GM12878 (cell line): Measurements from ENCODE around the gene FAM200B. TPM values are rescaled to one million over a fixed set of nuclear protein-coding genes. Genes with fewer than 3 reads are reported as not detected.

ENCODE experiments used
- BACH1 ChIP-seq: fragments of 450-650 bp; IDR thresholded peaks from 2 replicates; pipeline ENCODE4 v1.6.1; 2017; ENCODE audit warnings: mild to moderate bottlenecking, borderline replicate concordance
- FOXK2 ChIP-seq: fragments of 450-650 bp; IDR thresholded peaks from 2 replicates; pipeline ENCODE4 v1.6.1; 2017; ENCODE audit warnings: mild to moderate bottlenecking, moderate library complexity
- GATAD2B ChIP-seq: fragments of 450-650 bp; conservative IDR thresholded peaks from 2 replicates; pipeline ENCODE4 v1.6.1; 2017; ENCODE audit warnings: low read depth, mild to moderate bottlenecking, moderate library complexity
- IKZF2 ChIP-seq, 2 experiments: fragments of 450-650 bp; IDR thresholded peaks; 2 replicates each; pipeline ENCODE4 v1.6.1; 2017; ENCODE audit warnings: mild to moderate bottlenecking in 2 of 2, moderate library complexity in 2 of 2
- JUND ChIP-seq: IDR thresholded peaks from 2 replicates; pipeline ENCODE4 v1.6.1; 2012; ENCODE audit warnings: low read depth, mild to moderate bottlenecking, low read length, improper control_type of control experiment, moderate library complexity
- NFYB ChIP-seq: IDR thresholded peaks from 2 replicates; pipeline ENCODE4 v1.6.1; 2011; ENCODE audit warnings: low read depth, mild to moderate bottlenecking, low read length, improper control_type of control experiment, moderate library complexity; ENCODE audit not compliant: insufficient read depth
- NR2C2 ChIP-seq: IDR thresholded peaks from 2 replicates; pipeline ENCODE4 v1.6.1; 2011; ENCODE audit warnings: borderline replicate concordance, low read depth; ENCODE audit not compliant: control insufficient read depth, insufficient read length
- SMARCA5 ChIP-seq: fragments of 450-650 bp; IDR thresholded peaks from 2 replicates; pipeline ENCODE4 v1.6.1; 2017; ENCODE audit warnings: mild to moderate bottlenecking
- SREBF2 ChIP-seq: IDR thresholded peaks from 2 replicates; pipeline ENCODE4 v1.6.1; 2012; ENCODE audit warnings: mild to moderate bottlenecking, low read length
- TARDBP ChIP-seq: IDR thresholded peaks from 2 replicates; pipeline ENCODE4 v1.6.1; 2016; ENCODE audit warnings: borderline replicate concordance
- ZNF622 ChIP-seq: fragments of 450-650 bp; IDR thresholded peaks from 2 replicates; pipeline ENCODE4 v1.6.1; 2017; ENCODE audit warnings: mild to moderate bottlenecking, inconsistent platforms
- polyA plus RNA-seq, 11 experiments: library from polyadenylated mRNA; depleted of rRNA in 4 of 11; unstranded in 6 of 11; stranded (reverse) in 5 of 11; fragments of >200 nt; fragmentation: Nextera tagmentation in 4 of 11; fragmentation: Illumina TruSeq in 1 of 11; extraction: Ambion mirVana in 4 of 11; extraction: Trizol in 1 of 11; gene quantifications; 1 replicate in 1 of 11; 2 replicates in 10 of 11; pipeline versions ENCODE4 v1.2.1 to v1.2.3, GENCODE V29; 2011 to 2016; ENCODE audit warnings: inconsistent platforms in 2 of 11, missing spikeins in 2 of 11, low read depth in 1 of 11
- total RNA-seq, 4 experiments: library from RNA; depleted of rRNA in 3 of 4; stranded (reverse); fragments of >200 nt in 3 of 4; fragmentation: Illumina TruSeq in 1 of 4; extraction: Trizol in 1 of 4; gene quantifications; 2 replicates each; pipeline versions ENCODE4 v1.2.1 to v1.2.3, GENCODE V29; 2013 to 2021
- TF ChIP-seq, protein P1 (sequence below): fragments of 450-650 bp; formaldehyde crosslinking; IDR thresholded peaks from 2 replicates; pipeline ENCODE4 v1.5.0; 2022; ENCODE audit warnings: mild to moderate bottlenecking, missing genetic modification characterization
- TF ChIP-seq, protein P2 (sequence below): IDR thresholded peaks from 2 replicates; pipeline ENCODE4 v1.6.1; 2012; ENCODE audit warnings: low read depth, low read length, improper control_type of control experiment
- TF ChIP-seq, protein P3 (sequence below): fragments of 450-650 bp; formaldehyde crosslinking; IDR thresholded peaks from 2 replicates; pipeline ENCODE4 v1.4.0; 2020; ENCODE audit warnings: mild to moderate bottlenecking, moderate library complexity
- TF ChIP-seq, protein P4 (sequence below): IDR thresholded peaks from 2 replicates; pipeline ENCODE4 v1.6.1; 2012; ENCODE audit warnings: mild to moderate bottlenecking, low read depth, low read length

Gene FAM200B
- total and polyA plus RNA-seq, 10 of the 15 experiments (the other 5 are each of a cell fraction or from before 2014, with no cell fraction given) = 13.8 to 48.5 (median 25.5) TPM

DNA sequence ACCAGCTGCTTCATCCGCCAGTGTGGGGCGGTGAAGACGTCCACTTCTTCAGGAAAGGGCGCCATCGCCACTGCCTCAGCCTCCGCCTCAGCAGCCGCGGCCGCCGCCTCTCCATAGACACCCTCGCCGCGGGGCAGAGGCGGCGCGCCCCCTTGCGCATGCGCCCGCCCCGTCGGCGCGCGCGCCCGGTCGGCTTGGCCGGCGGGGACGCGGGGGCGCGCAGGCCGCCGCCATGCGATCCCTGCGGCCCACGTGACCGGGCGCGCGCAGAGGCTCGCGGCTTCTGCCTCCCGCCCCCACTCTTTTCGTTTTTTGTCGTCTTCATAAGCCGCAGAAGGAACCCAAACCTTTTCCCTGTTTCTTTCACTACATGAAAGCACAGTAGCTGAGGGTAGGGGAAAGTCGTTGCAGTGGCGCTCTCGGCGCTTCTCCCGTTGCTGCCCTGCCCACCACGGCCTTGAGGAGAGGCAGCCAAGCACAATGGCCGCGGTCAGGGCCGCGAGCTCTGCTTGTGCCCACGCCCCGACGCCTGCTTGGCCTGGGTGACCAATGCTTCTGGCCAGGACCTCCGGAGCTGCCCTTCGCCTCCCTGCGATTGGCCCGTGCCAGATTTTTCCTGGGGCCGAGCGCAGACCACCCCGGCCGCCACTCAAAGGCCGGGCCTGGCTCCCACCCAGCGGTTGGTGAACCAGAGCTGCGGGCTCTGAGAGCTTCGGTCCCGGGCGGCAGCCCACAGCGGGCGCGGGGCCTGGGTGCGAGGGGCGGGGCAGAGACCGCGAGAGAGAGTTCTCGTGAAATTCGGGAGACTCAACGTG, 26.2 kb upstream of the FAM200B start, which contains the start of gene FBXL5 (continued):
- TF ChIP-seq, protein P1, sequence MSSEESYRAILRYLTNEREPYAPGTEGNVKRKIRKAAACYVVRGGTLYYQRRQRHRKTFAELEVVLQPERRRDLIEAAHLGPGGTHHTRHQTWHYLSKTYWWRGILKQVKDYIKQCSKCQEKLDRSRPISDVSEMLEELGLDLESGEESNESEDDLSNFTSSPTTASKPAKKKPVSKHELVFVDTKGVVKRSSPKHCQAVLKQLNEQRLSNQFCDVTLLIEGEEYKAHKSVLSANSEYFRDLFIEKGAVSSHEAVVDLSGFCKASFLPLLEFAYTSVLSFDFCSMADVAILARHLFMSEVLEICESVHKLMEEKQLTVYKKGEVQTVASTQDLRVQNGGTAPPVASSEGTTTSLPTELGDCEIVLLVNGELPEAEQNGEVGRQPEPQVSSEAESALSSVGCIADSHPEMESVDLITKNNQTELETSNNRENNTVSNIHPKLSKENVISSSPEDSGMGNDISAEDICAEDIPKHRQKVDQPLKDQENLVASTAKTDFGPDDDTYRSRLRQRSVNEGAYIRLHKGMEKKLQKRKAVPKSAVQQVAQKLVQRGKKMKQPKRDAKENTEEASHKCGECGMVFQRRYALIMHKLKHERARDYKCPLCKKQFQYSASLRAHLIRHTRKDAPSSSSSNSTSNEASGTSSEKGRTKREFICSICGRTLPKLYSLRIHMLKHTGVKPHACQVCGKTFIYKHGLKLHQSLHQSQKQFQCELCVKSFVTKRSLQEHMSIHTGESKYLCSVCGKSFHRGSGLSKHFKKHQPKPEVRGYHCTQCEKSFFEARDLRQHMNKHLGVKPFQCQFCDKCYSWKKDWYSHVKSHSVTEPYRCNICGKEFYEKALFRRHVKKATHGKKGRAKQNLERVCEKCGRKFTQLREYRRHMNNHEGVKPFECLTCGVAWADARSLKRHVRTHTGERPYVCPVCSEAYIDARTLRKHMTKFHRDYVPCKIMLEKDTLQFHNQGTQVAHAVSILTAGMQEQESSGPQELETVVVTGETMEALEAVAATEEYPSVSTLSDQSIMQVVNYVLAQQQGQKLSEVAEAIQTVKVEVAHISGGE = no peak
- TF ChIP-seq TARDBP (no peak), NFYB (no peak), SREBF2 (no peak), IKZF2 (IDR thresholded peaks at IDR 0.05) (peak; percentile 27 to 49; a peak in 1 of 4 replicates), SMARCA5 (0 out of 2 replicates have a peak, but pooled peaks have one; percentile 7), JUND (no peak), GATAD2B (no peak), BACH1 (peak; percentile 30; the same call in 1 of the 2 replicates), ZNF622 (no peak), NR2C2 (no peak), FOXK2 (no peak)
- TF ChIP-seq, protein P2, sequence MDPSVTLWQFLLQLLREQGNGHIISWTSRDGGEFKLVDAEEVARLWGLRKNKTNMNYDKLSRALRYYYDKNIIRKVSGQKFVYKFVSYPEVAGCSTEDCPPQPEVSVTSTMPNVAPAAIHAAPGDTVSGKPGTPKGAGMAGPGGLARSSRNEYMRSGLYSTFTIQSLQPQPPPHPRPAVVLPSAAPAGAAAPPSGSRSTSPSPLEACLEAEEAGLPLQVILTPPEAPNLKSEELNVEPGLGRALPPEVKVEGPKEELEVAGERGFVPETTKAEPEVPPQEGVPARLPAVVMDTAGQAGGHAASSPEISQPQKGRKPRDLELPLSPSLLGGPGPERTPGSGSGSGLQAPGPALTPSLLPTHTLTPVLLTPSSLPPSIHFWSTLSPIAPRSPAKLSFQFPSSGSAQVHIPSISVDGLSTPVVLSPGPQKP = no peak
- TF ChIP-seq, protein P3, sequence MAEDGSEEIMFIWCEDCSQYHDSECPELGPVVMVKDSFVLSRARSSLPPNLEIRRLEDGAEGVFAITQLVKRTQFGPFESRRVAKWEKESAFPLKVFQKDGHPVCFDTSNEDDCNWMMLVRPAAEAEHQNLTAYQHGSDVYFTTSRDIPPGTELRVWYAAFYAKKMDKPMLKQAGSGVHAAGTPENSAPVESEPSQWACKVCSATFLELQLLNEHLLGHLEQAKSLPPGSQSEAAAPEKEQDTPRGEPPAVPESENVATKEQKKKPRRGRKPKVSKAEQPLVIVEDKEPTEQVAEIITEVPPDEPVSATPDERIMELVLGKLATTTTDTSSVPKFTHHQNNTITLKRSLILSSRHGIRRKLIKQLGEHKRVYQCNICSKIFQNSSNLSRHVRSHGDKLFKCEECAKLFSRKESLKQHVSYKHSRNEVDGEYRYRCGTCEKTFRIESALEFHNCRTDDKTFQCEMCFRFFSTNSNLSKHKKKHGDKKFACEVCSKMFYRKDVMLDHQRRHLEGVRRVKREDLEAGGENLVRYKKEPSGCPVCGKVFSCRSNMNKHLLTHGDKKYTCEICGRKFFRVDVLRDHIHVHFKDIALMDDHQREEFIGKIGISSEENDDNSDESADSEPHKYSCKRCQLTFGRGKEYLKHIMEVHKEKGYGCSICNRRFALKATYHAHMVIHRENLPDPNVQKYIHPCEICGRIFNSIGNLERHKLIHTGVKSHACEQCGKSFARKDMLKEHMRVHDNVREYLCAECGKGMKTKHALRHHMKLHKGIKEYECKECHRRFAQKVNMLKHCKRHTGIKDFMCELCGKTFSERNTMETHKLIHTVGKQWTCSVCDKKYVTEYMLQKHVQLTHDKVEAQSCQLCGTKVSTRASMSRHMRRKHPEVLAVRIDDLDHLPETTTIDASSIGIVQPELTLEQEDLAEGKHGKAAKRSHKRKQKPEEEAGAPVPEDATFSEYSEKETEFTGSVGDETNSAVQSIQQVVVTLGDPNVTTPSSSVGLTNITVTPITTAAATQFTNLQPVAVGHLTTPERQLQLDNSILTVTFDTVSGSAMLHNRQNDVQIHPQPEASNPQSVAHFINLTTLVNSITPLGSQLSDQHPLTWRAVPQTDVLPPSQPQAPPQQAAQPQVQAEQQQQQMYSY (CRISPR knock-in tag) = no peak
- TF ChIP-seq, protein P4, sequence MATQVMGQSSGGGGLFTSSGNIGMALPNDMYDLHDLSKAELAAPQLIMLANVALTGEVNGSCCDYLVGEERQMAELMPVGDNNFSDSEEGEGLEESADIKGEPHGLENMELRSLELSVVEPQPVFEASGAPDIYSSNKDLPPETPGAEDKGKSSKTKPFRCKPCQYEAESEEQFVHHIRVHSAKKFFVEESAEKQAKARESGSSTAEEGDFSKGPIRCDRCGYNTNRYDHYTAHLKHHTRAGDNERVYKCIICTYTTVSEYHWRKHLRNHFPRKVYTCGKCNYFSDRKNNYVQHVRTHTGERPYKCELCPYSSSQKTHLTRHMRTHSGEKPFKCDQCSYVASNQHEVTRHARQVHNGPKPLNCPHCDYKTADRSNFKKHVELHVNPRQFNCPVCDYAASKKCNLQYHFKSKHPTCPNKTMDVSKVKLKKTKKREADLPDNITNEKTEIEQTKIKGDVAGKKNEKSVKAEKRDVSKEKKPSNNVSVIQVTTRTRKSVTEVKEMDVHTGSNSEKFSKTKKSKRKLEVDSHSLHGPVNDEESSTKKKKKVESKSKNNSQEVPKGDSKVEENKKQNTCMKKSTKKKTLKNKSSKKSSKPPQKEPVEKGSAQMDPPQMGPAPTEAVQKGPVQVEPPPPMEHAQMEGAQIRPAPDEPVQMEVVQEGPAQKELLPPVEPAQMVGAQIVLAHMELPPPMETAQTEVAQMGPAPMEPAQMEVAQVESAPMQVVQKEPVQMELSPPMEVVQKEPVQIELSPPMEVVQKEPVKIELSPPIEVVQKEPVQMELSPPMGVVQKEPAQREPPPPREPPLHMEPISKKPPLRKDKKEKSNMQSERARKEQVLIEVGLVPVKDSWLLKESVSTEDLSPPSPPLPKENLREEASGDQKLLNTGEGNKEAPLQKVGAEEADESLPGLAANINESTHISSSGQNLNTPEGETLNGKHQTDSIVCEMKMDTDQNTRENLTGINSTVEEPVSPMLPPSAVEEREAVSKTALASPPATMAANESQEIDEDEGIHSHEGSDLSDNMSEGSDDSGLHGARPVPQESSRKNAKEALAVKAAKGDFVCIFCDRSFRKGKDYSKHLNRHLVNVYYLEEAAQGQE = no peak
